GM19438 (cell line): Measurements from ENCODE around the gene C11orf86.

Experiments
- ATAC-seq: cut with Tn5 transposase; IDR thresholded peaks from one replicate; pipeline ENCODE4 v1.9.1; 2021; ENCODE audit warnings: low read depth; ENCODE audit not compliant: unreplicated experiment

Gene C11orf86

DNA sequence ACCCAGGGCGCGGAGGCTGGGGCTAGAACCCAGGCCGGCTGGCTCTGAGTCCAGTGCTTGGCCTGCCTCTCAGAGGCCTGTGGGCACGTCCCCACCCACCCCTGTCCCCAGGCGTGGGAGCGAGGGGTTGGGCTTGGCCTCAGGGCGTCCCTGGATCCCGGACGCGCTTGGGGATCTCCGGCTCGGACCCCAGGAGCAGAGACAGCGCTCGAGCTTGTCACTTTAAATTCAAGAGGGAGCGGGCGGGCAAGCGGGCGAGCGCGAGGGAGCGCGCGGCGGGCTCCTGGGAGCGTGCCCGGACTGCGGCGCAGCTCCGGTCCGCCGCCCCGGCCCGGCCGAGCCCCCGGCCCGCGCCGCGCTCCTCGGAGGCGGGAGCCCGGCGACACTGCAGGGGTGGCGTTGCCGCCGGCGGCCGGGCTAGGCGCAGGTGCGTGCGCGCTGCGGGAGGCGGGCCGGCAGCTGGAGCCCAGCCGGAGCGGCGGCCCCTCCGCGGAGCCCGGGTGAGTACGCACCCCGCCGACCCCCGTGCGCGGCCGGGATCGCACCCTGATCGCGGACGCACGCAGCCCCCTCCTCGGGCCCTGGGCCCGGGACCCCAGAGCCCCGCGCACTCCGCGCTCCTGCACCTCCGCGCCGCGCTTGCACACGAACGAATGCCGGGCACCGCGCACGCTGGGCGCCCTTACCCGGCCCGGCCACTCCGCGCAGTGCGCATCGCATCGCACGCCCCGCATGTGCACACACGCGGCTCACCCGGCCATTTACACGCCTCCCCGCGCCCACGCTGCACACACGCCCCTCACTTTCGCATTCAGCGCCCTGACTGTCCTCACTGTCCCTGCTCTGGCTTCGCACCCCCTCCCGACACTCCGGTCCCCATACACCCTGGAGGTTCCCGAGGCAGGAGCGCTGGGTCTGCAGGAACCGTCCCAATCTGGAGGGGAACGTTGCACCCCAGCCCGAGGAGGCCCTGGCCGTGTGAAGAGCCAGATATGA lies 48.2 kb downstream of the C11orf86 start, which contains the start of gene SYT12:
TSS of gene SYT12 (plus strand) at position 174 of the 996 bp plus-strand sequence. CDS start 7,011 bp downstream, outside the sequence.
- no peak for ATAC-seq

DNA sequence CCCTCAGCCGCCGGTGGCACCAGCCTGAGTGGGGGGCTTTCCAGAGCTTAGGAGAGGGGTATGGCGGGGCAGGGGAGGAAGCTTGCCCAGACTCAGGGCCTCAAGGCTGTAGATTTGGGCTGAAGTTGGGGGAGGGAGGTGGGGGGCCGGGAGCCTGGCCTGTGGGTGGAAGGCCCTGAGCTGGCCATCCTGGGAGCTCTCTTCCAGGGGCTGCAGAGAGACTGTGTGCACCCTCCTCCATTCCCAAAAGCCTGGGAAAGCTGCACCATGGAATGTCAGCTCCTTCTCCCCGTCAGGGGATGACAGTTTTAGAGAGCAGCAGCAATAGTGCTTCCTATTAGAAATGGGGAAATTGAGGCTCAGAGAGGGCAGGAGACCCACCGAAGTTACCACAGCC lies 48.9 kb downstream of the C11orf86 start:
- no peak for ATAC-seq

- ATAC-seq: no peak
Measured at GRCh38 chr11:67024410-67024809, 49.3 kb downstream of the C11orf86 start.

GRCh38 chr11:67024966-67025365 lies 49.9 kb downstream of the C11orf86 start:
- no peak for ATAC-seq

- ATAC-seq: no peak
Measured at GRCh38 chr11:67025750-67026149, 50.6 kb downstream of the C11orf86 start.
